ENCODE data around the gene OR52N5.

DNA sequence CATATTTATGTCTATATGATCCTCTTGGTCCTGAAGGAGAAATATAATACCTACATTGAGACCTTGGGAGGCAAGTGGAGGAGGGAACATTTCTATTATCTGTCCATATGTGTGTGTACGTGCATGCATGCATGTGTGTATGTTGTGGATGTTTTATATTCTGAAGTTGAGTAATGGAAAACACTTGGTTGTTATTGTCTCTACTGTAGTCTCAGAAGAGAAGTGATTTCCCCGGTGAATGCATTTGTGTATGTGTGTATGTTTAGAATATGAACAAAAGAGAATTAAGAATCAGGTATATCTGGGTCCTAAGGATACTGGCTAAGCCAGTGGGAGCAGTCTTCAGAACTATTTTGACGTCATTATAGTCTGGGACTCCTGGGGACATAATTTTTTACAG lies 8.0 kb upstream of the OR52N5 start, which contains the start of gene OR52N1:
- TF ChIP-seq, protein P1, sequence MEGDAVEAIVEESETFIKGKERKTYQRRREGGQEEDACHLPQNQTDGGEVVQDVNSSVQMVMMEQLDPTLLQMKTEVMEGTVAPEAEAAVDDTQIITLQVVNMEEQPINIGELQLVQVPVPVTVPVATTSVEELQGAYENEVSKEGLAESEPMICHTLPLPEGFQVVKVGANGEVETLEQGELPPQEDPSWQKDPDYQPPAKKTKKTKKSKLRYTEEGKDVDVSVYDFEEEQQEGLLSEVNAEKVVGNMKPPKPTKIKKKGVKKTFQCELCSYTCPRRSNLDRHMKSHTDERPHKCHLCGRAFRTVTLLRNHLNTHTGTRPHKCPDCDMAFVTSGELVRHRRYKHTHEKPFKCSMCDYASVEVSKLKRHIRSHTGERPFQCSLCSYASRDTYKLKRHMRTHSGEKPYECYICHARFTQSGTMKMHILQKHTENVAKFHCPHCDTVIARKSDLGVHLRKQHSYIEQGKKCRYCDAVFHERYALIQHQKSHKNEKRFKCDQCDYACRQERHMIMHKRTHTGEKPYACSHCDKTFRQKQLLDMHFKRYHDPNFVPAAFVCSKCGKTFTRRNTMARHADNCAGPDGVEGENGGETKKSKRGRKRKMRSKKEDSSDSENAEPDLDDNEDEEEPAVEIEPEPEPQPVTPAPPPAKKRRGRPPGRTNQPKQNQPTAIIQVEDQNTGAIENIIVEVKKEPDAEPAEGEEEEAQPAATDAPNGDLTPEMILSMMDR (IDR thresholded peaks at IDR 0.05), result no peak
- TF ChIP-seq POLR2A (IDR thresholded peaks at IDR 0.05), result no peak
